Lower leg skin (tissue), 4 donors: ENCODE measurements around the gene PDE3B. TPM values are rescaled to one million over a fixed set of nuclear protein-coding genes. Genes with fewer than 3 reads are reported as not detected.
"Not testable (repeated sequence)": the region's sequence is repeated elsewhere in the genome, so short reads cannot be mapped to it uniquely, and the experiment has no call there.

ENCODE experiments used
- DNase-seq, 2 donors: peaks; one replicate each; pipeline ENCODE4 v3.0.0-alpha.2; 2019; ENCODE audit warnings: low spot score in 2 of 2
- H3K4me3 ChIP-seq: fragments of 200-600 bp; sonication (generic); 2 replicates; pipeline ENCODE4 v1.5.1; 2017; ENCODE audit warnings: mild to moderate bottlenecking, low read depth; ENCODE audit not compliant: poor library complexity, severe bottlenecking
- CTCF ChIP-seq, 3 donors: fragments of 450-650 bp; IDR thresholded peaks; one replicate each; pipeline ENCODE4 v1.5.1; 2016; ENCODE audit warnings: antibody characterized with exemption in 3 of 3, mild to moderate bottlenecking in 3 of 3, moderate library complexity in 2 of 3
- POLR2A ChIP-seq, 2 donors: fragments of 450-650 bp; IDR thresholded peaks; one replicate each; pipeline ENCODE4 v1.6.1; 2016 to 2017; ENCODE audit warnings: antibody characterized with exemption in 2 of 2, mild to moderate bottlenecking in 1 of 2, moderate library complexity in 1 of 2
- WGBS, 2 donors: methylation state at CpG; one replicate each; pipeline ENCODE4 v1.1.5; 2018; 5-methylcytosine and 5-hydroxymethylcytosine counted together
- intact Hi-C: fragments of 100-400 bp; cut with DNase I; formaldehyde crosslinking; loops from one replicate; pipeline ENCODE4 v1.15.0; 2023; ENCODE audit warnings: low total_unique reads
- total RNA-seq, 4 donors: library from RNA; depleted of rRNA; stranded (reverse); fragments of >200 nt; gene quantifications; one replicate each; pipeline ENCODE4 v1.1.0, GENCODE V29; 2016

PDE3B gene
- total RNA-seq, 4 donors from 2014 or later, result 0.88 to 4.3 (median 2.1) TPM

- no peak for DNase-seq
- TF ChIP-seq POLR2A (IDR thresholded peaks at IDR 0.05) (no peak), CTCF (IDR thresholded peaks at IDR 0.05) (no peak)
- 91 to 95% methylated on average over 3 of the region's 3 CpGs for WGBS, 2 donors
- no peak overlapping the region for H3K4me3 ChIP-seq
- intact Hi-C loops, result no loop called here
Observed at GRCh38 chr11:14623036-14623435, 20.6 kb upstream of the PDE3B start.

GRCh38 chr11:14625586-14626205 is 17.9 kb upstream of the PDE3B start:
- H3K4me3 ChIP-seq, result no peak overlapping the region
- TF ChIP-seq POLR2A (IDR thresholded peaks at IDR 0.05), result no peak
- TF ChIP-seq CTCF (IDR thresholded peaks at IDR 0.05), result no peak
- 32 to 35% methylated on average over 3 of the region's 3 CpGs for WGBS, 2 donors
- intact Hi-C loops, result no loop called here
- no peak for DNase-seq

- intact Hi-C loops, result no loop called here
- 66 to 71% methylated on average over 3 of the region's 3 CpGs for WGBS, 2 donors
- no peak overlapping the region for H3K4me3 ChIP-seq
- DNase-seq, result no peak
- TF ChIP-seq POLR2A (IDR thresholded peaks at IDR 0.05) (no peak), CTCF (IDR thresholded peaks at IDR 0.05) (no peak)
Observed at GRCh38 chr11:14626650-14627049, 17.0 kb upstream of the PDE3B start.

GRCh38 chr11:14633506-14634224 is 9.9 kb upstream of the PDE3B start:
- WGBS, 2 donors, result 87 to 90% methylated on average over 17 to 25 of the region's 26 CpGs
- H3K4me3 ChIP-seq, DNase-seq, intact Hi-C loops: not testable (repeated sequence)

- TF ChIP-seq POLR2A (IDR thresholded peaks at IDR 0.05) (no peak), CTCF (IDR thresholded peaks at IDR 0.05) (no peak)
- intact Hi-C loops, result no loop called here
- DNase-seq, result no peak
- H3K4me3 ChIP-seq, result no peak overlapping the region
- WGBS, 2 donors, result 32 to 36% methylated on average over 1 of the region's 1 CpG
Observed at GRCh38 chr11:14634813-14635212, 8.8 kb upstream of the PDE3B start.

- no peak for DNase-seq
- H3K4me3 ChIP-seq, result no peak overlapping the region
- TF ChIP-seq POLR2A (IDR thresholded peaks at IDR 0.05) (no peak), CTCF (IDR thresholded peaks at IDR 0.05) (no peak)
- intact Hi-C loops, result no loop called here
- WGBS, 2 donors, result 28 to 46% methylated on average over 1 of the region's 1 CpG
Observed at GRCh38 chr11:14635546-14635945, 8.1 kb upstream of the PDE3B start.
